Activated CD8-positive, alpha-beta memory T cell treated with anti-CD3 and anti-CD28 coated beads, Interleukin-2, amount 10 ng/mL, durations not matched to agents 7 days and 5 days (primary cell): Measurements from ENCODE around the gene DSTYK. TPM values are rescaled to one million over a fixed set of nuclear protein-coding genes. Genes with fewer than 3 reads are reported as not detected.
A peak's percentile ranks its signal among the peaks of the same experiment; 100 is the strongest.

Experiments used
- ATAC-seq: fragments of 150-1000 bp; cut with Tn5 transposase; one replicate; pipeline ENCODE4 v1.10.0; 2021; ENCODE audit warnings: moderate library complexity
- CTCF ChIA-PET: fragments of 350-600 bp; sonication (Branson Sonifier 250); formaldehyde crosslinking; loops from one replicate; lab custom pipeline; 2021; ENCODE audit warnings: antibody characterized with exemption; lab: Charles Lee
- DNase-seq: peaks from one replicate; pipeline ENCODE4 v3.0.0-alpha.2; 2020
- H3K27ac Mint-ChIP-seq: one replicate; pipeline ENCODE4 v1.8.0; 2021; ENCODE audit warnings: mild to moderate bottlenecking, mixed read lengths
- H3K27me3 Mint-ChIP-seq: one replicate; pipeline ENCODE4 v1.8.0; 2021; ENCODE audit warnings: mixed read lengths
- H3K36me3 Mint-ChIP-seq: one replicate; pipeline ENCODE4 v1.8.0; 2021; ENCODE audit warnings: mild to moderate bottlenecking, mixed read lengths
- H3K4me1 Mint-ChIP-seq: one replicate; pipeline ENCODE4 v1.8.0; 2021; ENCODE audit warnings: mixed read lengths
- H3K4me3 Mint-ChIP-seq: one replicate; pipeline ENCODE4 v1.8.0; 2021; ENCODE audit warnings: mild to moderate bottlenecking, moderate library complexity, mixed read lengths
- H3K9me3 Mint-ChIP-seq: one replicate; pipeline ENCODE4 v1.8.0; 2022; ENCODE audit warnings: low read depth, mixed read lengths
- total RNA-seq, 2 experiments: library from RNA; stranded (reverse); gene quantifications; one replicate each; pipeline ENCODE4 v1.2.3, GENCODE V29; 2021

DSTYK gene
- total RNA-seq, 2 experiments from 2014 or later = 8.7 to 11.6 TPM

DNA sequence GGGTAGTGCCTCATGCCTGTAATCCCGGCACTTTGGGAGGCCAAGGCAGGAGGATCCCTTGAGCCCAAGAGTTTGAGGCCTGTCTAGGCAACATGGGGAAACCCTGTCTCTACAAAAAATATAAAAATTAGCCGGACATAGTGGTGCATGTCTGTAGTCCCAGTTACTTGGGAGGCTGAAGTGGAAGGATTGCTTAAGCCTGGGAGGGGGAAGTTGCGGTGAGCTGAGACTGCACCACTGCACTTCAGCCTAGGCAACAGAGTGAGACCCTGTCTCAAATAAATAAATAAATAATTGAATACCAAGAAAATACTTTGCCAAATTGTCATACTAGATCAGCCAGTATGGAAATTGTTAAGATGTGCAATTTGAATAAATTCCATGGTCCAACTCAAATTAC lies 83.9 kb downstream of the DSTYK start:
- CTCF ChIA-PET = no interaction called here
- Mint-ChIP-seq H3K4me1 (peaks cover 6% of the 10 kb centered on the region), H3K27ac (no peak overlapping the region), H3K27me3 (no peaks in the 10 kb centered on the region), H3K4me3 (no peak overlapping the region), H3K9me3 (no peaks in the 10 kb centered on the region), H3K36me3 (no peaks in the 10 kb centered on the region)
- DNase-seq = no peak
- no peak for ATAC-seq

DNA sequence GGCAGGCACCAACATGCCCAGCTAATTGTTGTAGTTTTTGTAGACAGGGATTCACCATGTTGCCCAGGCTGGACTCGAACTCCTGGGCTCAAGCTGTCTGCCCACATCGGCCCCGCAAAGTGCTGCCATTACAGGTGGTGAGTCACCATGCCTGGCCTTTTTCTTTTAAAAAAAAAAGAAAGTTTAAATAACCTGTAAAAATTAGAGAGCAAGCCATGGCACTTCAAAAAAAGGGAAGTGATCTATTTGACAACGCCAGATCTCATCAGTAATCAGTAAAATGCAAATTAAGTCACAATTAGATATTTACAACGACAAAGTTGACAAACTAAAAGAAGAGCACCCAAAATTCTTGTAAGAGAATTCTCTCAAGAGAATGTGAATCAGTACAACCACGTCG lies 86.8 kb downstream of the DSTYK start:
- no peaks in the 10 kb centered on the region for H3K27me3 Mint-ChIP-seq
- no peaks in the 10 kb centered on the region for H3K9me3 Mint-ChIP-seq
- peaks cover 4% of the 10 kb centered on the region for H3K36me3 Mint-ChIP-seq
- H3K4me3 Mint-ChIP-seq = no peak overlapping the region
- peaks cover 26% of the 10 kb centered on the region for H3K4me1 Mint-ChIP-seq
- DNase-seq (no peak), ATAC-seq (no peak)
- no peak overlapping the region for H3K27ac Mint-ChIP-seq
- CTCF ChIA-PET = interaction anchor here (0.7 to 2.5 kb wide), 3 partner anchors 17 to 213 kb away, joined by 4 to 16 read pairs (median 4); no protein-coding TSS in a partner anchor

DNA sequence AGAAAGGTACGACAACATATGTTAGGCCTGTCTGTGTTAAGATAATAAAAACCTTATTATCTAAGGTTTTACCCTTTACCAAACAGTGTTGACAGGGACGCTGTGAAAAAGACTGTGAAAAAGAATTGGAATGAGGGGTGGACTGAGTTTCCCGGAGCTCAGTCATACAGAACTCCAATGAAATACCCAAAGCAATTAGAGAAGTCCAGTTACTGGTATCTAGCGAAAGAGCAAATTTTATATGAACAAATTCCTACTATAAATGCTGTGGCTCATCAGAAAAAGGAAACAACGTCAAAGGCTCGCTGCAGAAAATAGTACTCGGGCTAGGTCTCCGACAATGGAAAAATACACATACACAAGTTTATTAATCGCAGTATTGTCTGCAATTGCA lies 89.0 kb downstream of the DSTYK start:
- H3K27me3 Mint-ChIP-seq = no peaks in the 10 kb centered on the region
- ATAC-seq = no peak
- CTCF ChIA-PET = interaction anchor here (0.8 to 3.7 kb wide), 7 partner anchors 13 to 134 kb away, joined by 3 to 28 read pairs (median 7); partner anchors contain the start of gene TMCC2
- H3K4me1 Mint-ChIP-seq = peaks cover 39% of the 10 kb centered on the region
- peak overlapping the region; percentile 96 for H3K27ac Mint-ChIP-seq
- peaks cover 14% of the 10 kb centered on the region for H3K36me3 Mint-ChIP-seq
- no peaks in the 10 kb centered on the region for H3K9me3 Mint-ChIP-seq
- peak overlapping the region; percentile 98 for H3K4me3 Mint-ChIP-seq
- DNase-seq = no peak

DNA sequence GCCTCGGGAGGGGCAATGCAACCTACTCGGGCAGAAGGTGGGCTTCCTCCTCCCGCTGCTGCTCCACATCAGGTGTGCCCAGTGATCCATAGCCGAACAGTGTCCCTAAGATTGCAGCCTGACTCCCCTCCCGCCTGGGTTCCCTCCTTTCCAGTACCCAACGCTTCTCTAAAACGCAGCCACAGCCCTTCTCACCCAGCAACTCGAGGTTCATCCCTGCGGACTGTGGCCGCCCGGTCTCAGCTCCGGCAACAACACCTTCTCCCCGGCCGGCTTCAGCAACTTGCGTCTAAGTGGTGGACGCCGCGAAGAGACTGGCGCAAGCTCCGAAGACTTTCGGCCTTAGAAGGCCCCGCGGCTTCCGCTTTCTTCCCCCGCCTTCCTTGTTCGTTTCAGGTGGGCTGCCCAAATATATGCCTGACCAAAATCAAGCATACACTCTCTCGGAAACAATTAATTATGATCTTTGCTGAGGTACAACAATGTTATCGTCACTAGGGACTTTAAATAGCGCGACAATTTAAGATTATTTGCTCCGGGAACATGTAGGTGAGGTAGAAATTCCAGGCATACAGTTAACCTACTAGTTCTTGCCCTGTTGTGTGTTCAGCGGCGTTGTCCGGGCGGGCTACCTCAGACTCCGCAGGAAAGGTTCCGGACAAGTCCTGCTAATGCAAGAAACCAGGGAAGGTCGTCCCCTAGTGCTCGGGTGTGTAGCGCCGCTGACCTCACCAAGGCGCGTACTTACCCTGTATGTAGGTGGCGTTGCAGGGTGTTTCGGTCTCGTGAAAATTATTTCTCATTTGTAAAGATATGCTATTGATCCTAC lies 89.6 kb downstream of the DSTYK start, which contains the start of gene RBBP5:
Gene RBBP5, minus strand, starts transcription at position 319 of the 829 bp plus-strand sequence. Its CDS starts 105 bp downstream, at position 214.
- DNase-seq (peak; percentile 97), ATAC-seq (peak; percentile 96)
- Mint-ChIP-seq H3K27ac (peak within 1 kb of the TSS; percentile 96), H3K4me1 (peaks cover 40% of the 10 kb centered on the region), H3K9me3 (no peaks in the 10 kb centered on the region), H3K4me3 (peak within 1 kb of the TSS; percentile 98), H3K36me3 (peaks cover 15% of the 10 kb centered on the region), H3K27me3 (no peaks in the 10 kb centered on the region)
- CTCF ChIA-PET = interaction anchor here (0.6 to 3.7 kb wide), 15 partner anchors 10 to 134 kb away, joined by 3 to 28 read pairs (median 3); partner anchors contain the start of genes TMCC2 and TMEM81

DNA sequence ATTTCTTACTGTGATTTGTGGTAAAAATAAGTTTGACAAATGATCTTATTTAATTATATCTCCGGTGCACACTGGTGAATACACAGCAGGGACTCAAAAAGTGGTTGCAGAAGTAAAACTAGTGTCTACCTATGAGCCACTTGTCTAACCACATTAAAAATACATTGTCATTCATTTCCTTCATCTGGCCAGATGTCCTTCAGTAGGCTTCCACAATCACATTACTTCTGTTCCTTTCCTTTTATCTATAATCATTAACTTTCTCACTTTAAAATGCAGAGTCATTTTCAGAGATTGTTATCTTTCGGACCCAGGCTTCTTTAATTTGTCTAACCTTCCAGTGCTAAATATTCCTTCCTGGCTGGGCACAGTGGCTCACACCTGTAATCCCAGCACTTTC lies 92.8 kb downstream of the DSTYK start:
- H3K4me1 Mint-ChIP-seq = peaks cover 51% of the 10 kb centered on the region
- H3K27ac Mint-ChIP-seq = no peak overlapping the region
- H3K27me3 Mint-ChIP-seq = no peaks in the 10 kb centered on the region
- peaks cover 26% of the 10 kb centered on the region for H3K36me3 Mint-ChIP-seq
- ATAC-seq (no peak), DNase-seq (no peak)
- no peak overlapping the region for H3K4me3 Mint-ChIP-seq
- H3K9me3 Mint-ChIP-seq = no peaks in the 10 kb centered on the region
- CTCF ChIA-PET = no interaction called here

DNA sequence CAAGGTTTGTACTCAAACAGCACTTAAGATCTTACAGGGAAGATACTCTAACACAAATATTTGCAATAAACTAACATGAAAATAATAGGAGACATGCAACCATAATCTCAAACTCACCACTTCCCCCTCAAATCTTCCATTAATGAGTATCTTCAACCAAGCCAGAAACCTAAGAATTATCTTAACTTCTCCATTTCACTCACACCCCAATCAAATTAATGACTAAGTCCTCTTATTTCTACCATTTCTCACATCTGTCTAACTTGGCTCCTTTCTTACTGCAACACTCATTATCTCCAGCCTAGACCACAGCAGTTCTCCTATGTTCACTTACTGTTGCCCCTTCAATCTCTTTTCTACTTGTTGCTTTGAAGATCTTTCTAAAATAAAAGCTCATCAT lies 100.1 kb downstream of the DSTYK start:
- Mint-ChIP-seq H3K27me3 (no peaks in the 10 kb centered on the region), H3K27ac (peak overlapping the region; percentile 9), H3K9me3 (no peaks in the 10 kb centered on the region), H3K4me3 (no peak overlapping the region), H3K4me1 (peaks cover 18% of the 10 kb centered on the region), H3K36me3 (peaks cover 32% of the 10 kb centered on the region)
- ATAC-seq (no peak), DNase-seq (no peak)
- CTCF ChIA-PET = interaction anchor here (0.8 to 2.4 kb wide), 2 partner anchors 10 to 145 kb away, joined by 3 to 10 read pairs; partner anchors contain the start of gene RBBP5

DNA sequence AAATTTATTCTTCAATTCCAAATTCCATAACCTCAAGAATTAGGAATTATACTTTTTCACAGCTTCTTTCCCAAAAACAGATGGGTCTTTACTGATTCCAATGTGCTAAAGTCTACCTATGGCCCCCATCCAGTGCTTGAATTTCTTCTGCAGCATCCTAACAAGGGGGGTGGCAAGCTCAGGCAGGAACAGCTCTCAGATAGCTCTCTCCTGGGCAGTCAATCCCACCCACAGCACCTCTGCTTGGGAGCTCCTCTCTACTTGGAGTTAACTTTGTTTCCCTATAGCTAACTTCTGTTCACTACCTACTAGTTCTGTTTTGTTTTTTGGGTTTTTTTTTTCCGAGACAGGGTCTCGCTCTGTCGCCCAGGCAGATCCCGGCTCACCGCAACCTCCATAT lies 101.8 kb downstream of the DSTYK start:
- no peaks in the 10 kb centered on the region for H3K9me3 Mint-ChIP-seq
- H3K4me1 Mint-ChIP-seq = peaks cover 11% of the 10 kb centered on the region
- no peak for DNase-seq
- CTCF ChIA-PET = interaction anchor here (0.7 to 2.4 kb wide), 4 partner anchors 11 to 147 kb away, joined by 3 to 10 read pairs (median 5); partner anchors contain the start of gene RBBP5
- no peak overlapping the region for H3K27ac Mint-ChIP-seq
- peaks cover 36% of the 10 kb centered on the region for H3K36me3 Mint-ChIP-seq
- H3K27me3 Mint-ChIP-seq = no peaks in the 10 kb centered on the region
- no peak overlapping the region for H3K4me3 Mint-ChIP-seq
- ATAC-seq = no peak

DNA sequence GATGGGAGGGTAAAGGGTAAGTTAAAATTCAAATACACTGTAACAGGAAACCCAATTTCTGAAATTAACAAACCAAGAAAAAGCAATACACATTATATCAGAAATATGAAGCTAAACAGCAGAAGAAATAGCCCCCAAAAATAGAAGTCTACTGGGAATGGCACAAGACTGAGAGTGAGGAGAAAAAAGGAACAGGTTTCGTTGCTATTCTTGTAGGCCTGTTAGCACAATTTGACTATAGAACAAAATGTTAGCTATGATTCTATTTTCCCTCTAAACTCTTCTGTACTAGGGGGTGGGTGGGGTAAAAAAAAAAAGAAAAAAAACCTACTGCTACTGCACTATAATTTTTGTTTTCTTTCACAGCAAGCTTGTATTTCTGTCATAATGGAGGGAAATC lies 102.2 kb downstream of the DSTYK start:
- CTCF ChIA-PET = interaction anchor here (0.7 to 2.4 kb wide), 4 partner anchors 11 to 147 kb away, joined by 3 to 10 read pairs (median 5); partner anchors contain the start of gene RBBP5
- DNase-seq = no peak
- H3K27me3 Mint-ChIP-seq = no peaks in the 10 kb centered on the region
- H3K9me3 Mint-ChIP-seq = no peaks in the 10 kb centered on the region
- peaks cover 11% of the 10 kb centered on the region for H3K4me1 Mint-ChIP-seq
- no peak for ATAC-seq
- peaks cover 37% of the 10 kb centered on the region for H3K36me3 Mint-ChIP-seq
- no peak overlapping the region for H3K27ac Mint-ChIP-seq
- no peak overlapping the region for H3K4me3 Mint-ChIP-seq

DNA sequence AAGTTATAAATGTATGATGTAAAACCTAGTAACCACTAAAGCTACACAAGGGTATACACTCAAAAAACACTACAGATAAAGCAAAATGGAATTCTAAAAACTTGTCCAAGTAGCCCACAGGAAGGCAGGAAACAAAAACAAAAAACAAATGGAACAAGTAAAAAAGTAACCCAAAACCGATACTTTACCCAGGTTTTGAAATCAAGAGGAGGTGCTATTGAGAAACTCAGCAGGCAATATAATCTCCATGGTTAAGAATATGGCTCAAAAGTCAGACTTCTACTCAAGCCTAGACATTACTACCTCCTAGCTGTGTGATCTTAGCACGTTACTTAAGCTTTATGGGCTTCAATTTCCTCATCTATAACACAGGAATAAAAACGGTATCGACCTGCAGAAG lies 103.0 kb downstream of the DSTYK start:
- Mint-ChIP-seq H3K4me3 (no peak overlapping the region), H3K36me3 (peaks cover 43% of the 10 kb centered on the region), H3K4me1 (peaks cover 11% of the 10 kb centered on the region), H3K27ac (no peak overlapping the region), H3K9me3 (no peaks in the 10 kb centered on the region), H3K27me3 (no peaks in the 10 kb centered on the region)
- CTCF ChIA-PET = interaction anchor here (1.3 to 1.5 kb wide), 2 partner anchors 13 to 47 kb away, joined by 4 to 6 read pairs; partner anchors contain the start of gene RBBP5
- no peak for ATAC-seq
- no peak for DNase-seq

DNA sequence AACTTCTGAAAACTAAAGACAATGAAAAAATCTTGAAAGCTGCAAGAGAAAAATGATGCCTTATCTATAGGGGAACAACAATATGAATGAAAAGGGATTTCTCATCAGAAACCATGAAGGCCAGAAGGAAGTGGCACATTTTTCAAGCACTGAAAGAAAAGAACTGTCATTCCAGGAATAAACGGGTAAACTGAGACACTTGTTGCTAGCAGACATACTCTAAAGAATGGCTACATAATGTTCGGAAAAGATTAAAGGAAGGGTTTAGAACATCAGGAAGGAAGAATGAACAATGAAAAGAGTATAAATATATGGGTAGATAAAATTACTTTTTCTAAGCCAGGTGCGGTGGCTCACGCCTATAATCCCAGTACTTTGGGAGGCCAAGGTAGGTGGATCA lies 104.2 kb downstream of the DSTYK start:
- no peak overlapping the region for H3K4me3 Mint-ChIP-seq
- H3K9me3 Mint-ChIP-seq = no peaks in the 10 kb centered on the region
- H3K36me3 Mint-ChIP-seq = peaks cover 46% of the 10 kb centered on the region
- DNase-seq (no peak), ATAC-seq (no peak)
- H3K27ac Mint-ChIP-seq = no peak overlapping the region
- CTCF ChIA-PET = interaction anchor here (0.7 to 1.5 kb wide), 2 partner anchors 46 to 166 kb away, joined by 3 to 4 read pairs; no protein-coding TSS in a partner anchor
- no peaks in the 10 kb centered on the region for H3K27me3 Mint-ChIP-seq
- peaks cover 11% of the 10 kb centered on the region for H3K4me1 Mint-ChIP-seq

DNA sequence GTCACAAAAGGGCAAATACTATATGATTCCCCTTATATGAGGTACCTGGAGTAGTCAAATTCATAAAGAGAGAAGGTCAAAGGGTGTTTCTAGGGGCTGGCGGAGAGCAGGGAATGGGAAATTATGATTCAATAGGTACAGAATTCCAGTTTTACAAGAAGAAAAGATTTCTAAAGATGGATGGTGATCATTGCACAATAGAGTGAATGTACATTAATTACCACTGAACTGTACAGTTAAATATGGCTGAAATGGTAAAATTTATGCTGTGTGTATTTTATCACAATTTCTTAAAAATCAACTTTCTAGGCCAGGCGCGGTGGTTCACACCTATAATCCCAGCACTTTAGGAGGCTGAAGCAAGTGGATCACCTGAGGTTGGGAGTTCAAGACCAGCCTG lies 109.1 kb downstream of the DSTYK start:
- no peak for ATAC-seq
- Mint-ChIP-seq H3K4me1 (peaks cover 4% of the 10 kb centered on the region), H3K9me3 (no peaks in the 10 kb centered on the region), H3K36me3 (peaks cover 57% of the 10 kb centered on the region), H3K27me3 (no peaks in the 10 kb centered on the region), H3K27ac (no peak overlapping the region), H3K4me3 (no peak overlapping the region)
- CTCF ChIA-PET = no interaction called here
- DNase-seq = no peak

DNA sequence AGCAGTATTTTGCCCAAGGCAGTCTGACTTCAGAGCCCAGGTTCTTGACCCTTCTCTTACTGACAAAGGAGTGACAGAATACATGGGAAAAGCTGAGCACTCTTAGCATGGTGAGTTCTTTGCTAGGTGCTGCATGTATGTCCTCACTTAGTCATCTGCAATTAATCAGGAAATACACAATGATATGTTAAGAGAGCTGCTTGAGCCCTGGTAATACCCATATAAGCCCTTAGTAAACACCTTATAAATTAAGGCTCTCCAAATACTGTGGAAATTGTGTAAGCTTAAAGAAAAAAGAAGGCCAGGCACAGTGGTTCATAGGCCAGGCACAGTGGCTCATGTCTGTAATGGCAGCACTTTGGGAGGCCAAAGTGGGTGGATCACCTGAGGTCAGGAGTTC lies 113.3 kb downstream of the DSTYK start:
- no peaks in the 10 kb centered on the region for H3K4me1 Mint-ChIP-seq
- CTCF ChIA-PET = interaction anchor here (0.8 to 1.6 kb wide), 3 partner anchors 36 to 158 kb away, joined by 4 read pairs; no protein-coding TSS in a partner anchor

DNA sequence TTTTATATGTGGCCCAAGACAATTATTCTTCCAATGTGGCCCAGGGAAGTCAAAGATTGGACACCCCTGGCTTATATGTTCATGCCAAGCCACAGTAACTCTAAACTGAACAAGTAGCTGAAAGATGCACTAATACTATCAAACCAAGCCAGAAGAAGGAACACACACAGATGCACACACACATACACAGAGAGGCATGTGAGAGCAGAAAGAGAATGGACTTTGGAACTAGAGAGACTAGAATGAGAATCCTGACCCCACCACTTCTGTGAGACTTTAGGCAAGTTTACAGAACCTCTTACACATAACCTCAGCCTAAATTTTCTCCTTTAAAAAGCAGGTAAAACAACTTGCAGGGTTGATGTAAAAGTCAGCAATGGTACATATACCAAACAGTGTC lies 116.1 kb downstream of the DSTYK start:
- no peak for ATAC-seq
- H3K36me3 Mint-ChIP-seq = peaks cover 40% of the 10 kb centered on the region
- no peak overlapping the region for H3K27ac Mint-ChIP-seq
- no peak overlapping the region for H3K4me3 Mint-ChIP-seq
- no peaks in the 10 kb centered on the region for H3K4me1 Mint-ChIP-seq
- no peaks in the 10 kb centered on the region for H3K9me3 Mint-ChIP-seq
- DNase-seq = no peak
- CTCF ChIA-PET = interaction anchor here (1.9 kb wide), 1 partner anchor 34 kb away, joined by 7 read pairs; no protein-coding TSS in a partner anchor
- H3K27me3 Mint-ChIP-seq = no peaks in the 10 kb centered on the region

More for the DNA sequence above, 113.3 kb downstream of the DSTYK start:
- Mint-ChIP-seq H3K36me3 (peaks cover 44% of the 10 kb centered on the region), H3K9me3 (no peaks in the 10 kb centered on the region), H3K4me3 (no peak overlapping the region), H3K27me3 (no peaks in the 10 kb centered on the region), H3K27ac (no peak overlapping the region)
- DNase-seq = no peak
- ATAC-seq = no peak
